K562 (cell line): ENCODE measurements around the gene HIF1AN. TPM values are rescaled to one million over a fixed set of nuclear protein-coding genes. Genes with fewer than 3 reads are reported as not detected.

ENCODE experiments used
- ATAC-seq: fragments of 200-7000 bp; cut with Tn5 transposase; 3 replicates; pipeline ENCODE4 v1.9.1; 2020; ENCODE audit warnings: moderate library complexity
- BruUV-seq: library from RNA; stranded (reverse); fragments of 400-500 nt; replicated peaks from 2 replicates; lab custom pipeline; 2021; lab: Mats Ljungman, UMichigan
- CTCF ChIA-PET: fragments of 300-600 bp; formaldehyde crosslinking; extraction: SDS; loops from one replicate; lab custom pipeline; 2021; ENCODE audit warnings: low intra/inter-chr PET ratio; lab: Yijun Ruan, JAX
- POLR2A ChIA-PET: fragments of 300-600, 350-650 bp; sonication (Branson Sonifier 250); formaldehyde crosslinking; extraction: SDS; loops from one replicate; lab custom pipeline; 2021; ENCODE audit warnings: antibody characterized with exemption, inconsistent platforms; lab: Yijun Ruan, JAX
- DNase-seq, 4 experiments: peaks; one replicate each; pipeline versions ENCODE4 v3.0.0 to v3.0.0-alpha.2; 2011 to 2018; ENCODE audit warnings: low spot score in 3 of 4, mixed read lengths in 3 of 4; ENCODE audit errors: extremely low read depth in 1 of 4
- FAIRE-seq: peaks from 2 replicates; lab custom pipeline; 2011; peaks lifted over from hg19 to GRCh38; lab: Jason Lieb, UNC
- H2AFZ ChIP-seq: 2 replicates; pipeline ENCODE4 v1.6.0; 2011; ENCODE audit warnings: low read depth, low read length, control low read depth, inconsistent platforms
- H3K27ac ChIP-seq: fragments of 200-600 bp; 3 replicates; pipeline ENCODE4 v1.8.0; 2011; ENCODE audit warnings: low read depth, mild to moderate bottlenecking, control low read depth, inconsistent platforms, low read length, moderate library complexity, mixed read lengths; ENCODE audit errors: extremely low read depth
- H3K27me3 ChIP-seq, 2 experiments: fragments of 300-600 bp in 1 of 2; 2 replicates in 1 of 2; 3 replicates in 1 of 2; pipeline versions ENCODE4 v1.6.0 to v1.8.0; 2011; ENCODE audit warnings: inconsistent platforms in 2 of 2, low read length in 2 of 2, mild to moderate bottlenecking in 1 of 2, mixed read lengths in 1 of 2, moderate library complexity in 1 of 2; ENCODE audit not compliant: control insufficient read depth in 2 of 2, insufficient read depth in 2 of 2
- H3K36me3 ChIP-seq: fragments of 300-600 bp; 3 replicates; pipeline ENCODE4 v1.8.0; 2011; ENCODE audit warnings: mild to moderate bottlenecking, low read length, inconsistent platforms; ENCODE audit not compliant: control insufficient read depth, insufficient read depth
- H3K4me1 ChIP-seq, 2 experiments: fragments of 200-600 bp in 1 of 2; replicated peaks in 1 of 2; 2 replicates in 1 of 2; 3 replicates in 1 of 2; pipeline versions ENCODE4 v1.5.1 to v1.8.0; 2011; ENCODE audit warnings: inconsistent platforms in 2 of 2, low read length in 2 of 2, mild to moderate bottlenecking in 1 of 2, mixed read lengths in 1 of 2, moderate library complexity in 1 of 2; ENCODE audit not compliant: control insufficient read depth in 2 of 2, insufficient read depth in 2 of 2
- H3K4me2 ChIP-seq: 2 replicates; pipeline ENCODE4 v1.6.1; 2011; ENCODE audit warnings: low read length, control low read depth, inconsistent platforms, mixed read lengths; ENCODE audit not compliant: insufficient read depth
- H3K4me3 ChIP-seq: fragments of 200-600 bp; sonication (generic), shearing (Covaris generic); 2 replicates; pipeline ENCODE4 v1.5.1; 2016; ENCODE audit warnings: control low read depth, inconsistent platforms
- H3K79me2 ChIP-seq: fragments of 200-600 bp; 3 replicates; pipeline ENCODE4 v1.8.0; 2011; ENCODE audit warnings: low read length, inconsistent platforms; ENCODE audit not compliant: control insufficient read depth, insufficient read depth
- H3K9ac ChIP-seq, 2 experiments: 2 replicates each; pipeline versions ENCODE4 v1.6.0 to v1.6.1; 2011; ENCODE audit warnings: low read depth in 2 of 2, low read length in 2 of 2, control low read depth in 1 of 2, inconsistent platforms in 1 of 2, mild to moderate bottlenecking in 1 of 2, mixed read lengths in 1 of 2; ENCODE audit not compliant: insufficient read depth in 1 of 2
- H3K9me1 ChIP-seq: one replicate; pipeline ENCODE4 v1.6.0; 2011; ENCODE audit warnings: inconsistent platforms, mild to moderate bottlenecking, low read length, moderate library complexity; ENCODE audit not compliant: control insufficient read depth, insufficient read depth
- H3K9me3 ChIP-seq: replicated peaks from 2 replicates; pipeline ENCODE4 v1.5.1; 2011; ENCODE audit warnings: low read depth, low read length, inconsistent platforms; ENCODE audit not compliant: control insufficient read depth, insufficient read depth
- H4K20me1 ChIP-seq: replicated peaks from 2 replicates; pipeline ENCODE4 v1.6.1; 2011; ENCODE audit warnings: low read length, inconsistent platforms, mixed read lengths; ENCODE audit not compliant: control insufficient read depth, insufficient read depth
- C11orf30 ChIP-seq: fragments of 450-650 bp; IDR thresholded peaks from 2 replicates; pipeline ENCODE4 v1.6.1; 2016; ENCODE audit warnings: low read depth, mild to moderate bottlenecking
- CEBPB ChIP-seq: fragments of 450-650 bp; IDR thresholded peaks from 2 replicates; pipeline ENCODE4 v1.6.1; 2016; ENCODE audit warnings: missing genetic modification characterization, missing compliant biosample characterization
- ERF ChIP-seq: fragments of 450-650 bp; formaldehyde crosslinking; IDR thresholded peaks from 2 replicates; pipeline ENCODE4 v1.4.0; 2020; ENCODE audit warnings: mild to moderate bottlenecking, mixed read lengths
- NFE2 ChIP-seq: IDR thresholded peaks from 2 replicates; pipeline ENCODE4 v1.6.1; 2014; ENCODE audit warnings: antibody characterized with exemption, low read depth
- SIN3A ChIP-seq, 2 experiments: fragments of 150-350 bp in 1 of 2; IDR thresholded peaks; 2 replicates each; pipeline ENCODE4 v1.6.1; 2011 to 2016; ENCODE audit warnings: borderline replicate concordance in 2 of 2, low read depth in 2 of 2, low read length in 2 of 2, mild to moderate bottlenecking in 2 of 2, moderate library complexity in 2 of 2; ENCODE audit not compliant: control insufficient read depth in 1 of 2
- SOX6 ChIP-seq: fragments of 450-650 bp; IDR thresholded peaks from 2 replicates; pipeline ENCODE4 v1.6.1; 2014; ENCODE audit warnings: mild to moderate bottlenecking
- ZNF324 ChIP-seq: fragments of 250-450 bp; sonication (Bioruptor Pico); IDR thresholded peaks from 2 replicates; pipeline ENCODE4 v1.4.0; 2020; ENCODE audit warnings: mild to moderate bottlenecking
- in situ Hi-C: fragments of 300-500 bp; cut with MboI; formaldehyde crosslinking; loops from 4 replicates; pipeline ENCODE4 v1.15.0; 2018; ENCODE audit warnings: inconsistent platforms, mixed read lengths
- intact Hi-C: fragments of 100-400 bp; cut with micrococcal nuclease; formaldehyde crosslinking; loops from 2 replicates; pipeline ENCODE4 v1.14.2; 2022
- polyA plus RNA-seq, 8 experiments: library from polyadenylated mRNA; depleted of rRNA in 4 of 8; stranded (reverse) in 5 of 8; unstranded in 3 of 8; fragments of >200 nt; fragmentation: Nextera tagmentation in 2 of 8; fragmentation: Illumina TruSeq in 1 of 8; extraction: Ambion mirVana in 2 of 8; extraction: Trizol in 1 of 8; gene quantifications; 2 replicates each; pipeline versions ENCODE4 v1.2.1 to v1.2.3, GENCODE V29; 2011 to 2014; ENCODE audit warnings: inconsistent platforms in 1 of 8, missing spikeins in 1 of 8
- total RNA-seq, 7 experiments: library from RNA; depleted of rRNA in 6 of 7; stranded (reverse); fragments of >200 nt in 6 of 7; fragmentation: Illumina TruSeq in 2 of 7; extraction: Trizol in 2 of 7; gene quantifications; 2 replicates each; pipeline versions ENCODE4 v1.2.1 to v1.2.3, GENCODE V29; 2011 to 2021; ENCODE audit warnings: low replicate concordance in 1 of 7

HIF1AN gene
- total and polyA plus RNA-seq, 9 of the 15 experiments (the other 6 are each of a cell fraction or from before 2014, with no cell fraction given), result 1.2 to 16.8 (median 6.9) TPM

GRCh38 chr10:100501423-100501822 lies 34.3 kb upstream of the HIF1AN start:
- Histone ChIP-seq H3K4me1 (no peaks in the 10 kb centered on the region), H3K79me2 (no peaks in the 10 kb centered on the region), H3K36me3 (peaks cover 4% of the 10 kb centered on the region; the same call in 1 of the 3 replicates), H3K27ac (no peak overlapping the region), H3K9me1 (no peaks in the 10 kb centered on the region), H3K27me3 (no peaks in the 10 kb centered on the region), H3K9ac (no peak overlapping the region), H3K9me3 (no peaks in the 10 kb centered on the region), H2AFZ (no peak overlapping the region), H3K4me2 (no peak overlapping the region), H3K4me3 (no peak overlapping the region), H4K20me1 (no peaks in the 10 kb centered on the region)
- TF ChIP-seq SOX6, result no peak
- TF ChIP-seq SIN3A (IDR thresholded peaks at IDR 0.05; ENCODE audit: borderline replicate concordance in 2 of 2, control insufficient read depth in 1 of 2, low read depth in 2 of 2, low read length in 2 of 2), result no peak
- TF ChIP-seq NFE2, result peak; percentile 52; the same call in 1 of the 2 replicates
- TF ChIP-seq ZNF324 (CRISPR knock-in tag), result no peak
- TF ChIP-seq CEBPB, result peak; percentile 27; the same call in 1 of the 2 replicates
- no peak for TF ChIP-seq ERF (CRISPR knock-in tag)
- peak; percentile 30; the same call in 1 of the 2 replicates for TF ChIP-seq C11orf30
- FAIRE-seq, result no peak
- POLR2A ChIA-PET, result interaction anchor here (0.7 to 1.4 kb wide), 2 partner anchors 9 to 97 kb away, joined by 3 read pairs; no protein-coding TSS in a partner anchor
- no peak for ATAC-seq
- in situ Hi-C loops (loop anchor here (10.0 kb wide), 1 partner anchor 657 kb away; no protein-coding TSS in a partner anchor), intact Hi-C loops (no loop called here)
- DNase-seq, result no peak
- BruUV-seq, result no TSS peak
- CTCF ChIA-PET, result interaction anchor here (1.2 kb wide), 1 partner anchor 68 kb away, joined by 5 read pairs; no protein-coding TSS in a partner anchor
